ENCODE measurements around the gene ZMYM5. TPM values are rescaled to one million over a fixed set of nuclear protein-coding genes. Genes with fewer than 3 reads are reported as not detected.

ZMYM5 gene
- total RNA-seq, 1 experiment from 2014 or later: 12.6 TPM

GRCh38 chr13:19805765-19806164 is 57.7 kb downstream of the ZMYM5 start:
- Histone ChIP-seq H3T11ph (ENCODE audit: low read length) (no peak overlapping the region), H2BK20ac (ENCODE audit: low read depth, low read length, poor library complexity, severe bottlenecking) (no peak overlapping the region), H3K4me1 (ENCODE audit: insufficient read depth, low read length) (no peaks in the 10 kb centered on the region), H3K79me2 (ENCODE audit: insufficient read depth, low read length) (no peaks in the 10 kb centered on the region), H3K23ac (ENCODE audit: insufficient read length, low read depth, low read length) (no peak overlapping the region), H4K91ac (ENCODE audit: insufficient read length, low read depth, low read length) (no peak overlapping the region), H3K9me3 (ENCODE audit: control insufficient read depth, low read depth, low read length) (no peaks in the 10 kb centered on the region), H2AFZ (ENCODE audit: low read length) (no peak overlapping the region), H2BK12ac (ENCODE audit: insufficient read length, low read depth, low read length) (no peak overlapping the region), H3K18ac (ENCODE audit: insufficient read length, low read depth, low read length) (no peak overlapping the region), H4K5ac (ENCODE audit: insufficient read length, low read depth, low read length) (no peak overlapping the region), H2BK5ac (ENCODE audit: insufficient read length, low read length) (no peak overlapping the region), H3K56ac (ENCODE audit: insufficient read length, low read depth, low read length) (no peak overlapping the region), H3K4me2 (ENCODE audit: insufficient read depth, insufficient read length, low read length) (no peak overlapping the region), H4K8ac (replicated peaks; ENCODE audit: insufficient read length, low read depth, low read length) (no peak overlapping the region), H2BK15ac (ENCODE audit: low read depth, low read length) (no peak overlapping the region), H4K20me1 (ENCODE audit: control insufficient read depth, insufficient read depth, insufficient read length) (no peaks in the 10 kb centered on the region), H2BK120ac (ENCODE audit: low read depth, low read length, poor library complexity, severe bottlenecking) (no peak overlapping the region), H3K4ac (ENCODE audit: low read depth, low read length) (no peak overlapping the region), H3K27me3 (ENCODE audit: insufficient read depth, low read length) (no peaks in the 10 kb centered on the region), H3K27ac (ENCODE audit: insufficient read length, low read depth, low read length) (no peak overlapping the region), H3K23me2 (ENCODE audit: insufficient read length, low read depth, low read length, poor library complexity, severe bottlenecking) (no peaks in the 10 kb centered on the region), H3K9ac (ENCODE audit: extremely low read depth, insufficient read length, low read length) (no peak overlapping the region), H3K14ac (ENCODE audit: insufficient read depth, low read length) (no peak overlapping the region), H2AK5ac (ENCODE audit: insufficient read length, low read length) (no peak overlapping the region), H3K79me1 (ENCODE audit: insufficient read depth, low read depth, low read length, poor library complexity, severe bottlenecking) (no peaks in the 10 kb centered on the region)
- peak overlapping the region in 1 of 3 experiments; percentile 45; a peak in 1 of 7 replicates for H3K27ac Mint-ChIP-seq
- no CpG with 5 or more reads among the region's 4 CpGs for WGBS (ENCODE audit: extremely low coverage, insufficient read length, low lambda C conversion rate)
- H3K4me3 Mint-ChIP-seq: no peak overlapping the region
- TF ChIP-seq CTCF (conservative IDR thresholded peaks at IDR 0.05): no peak
- no peaks in the 10 kb centered on the region for H3K9me3 Mint-ChIP-seq
- DNase-seq: no peak
- no peaks in the 10 kb centered on the region for H3K4me1 Mint-ChIP-seq
- H3K36me3 Mint-ChIP-seq (ENCODE audit: insufficient read depth in 1 of 3, low read depth in 3 of 3): no peaks in the 10 kb centered on the region; a peak in 2 of 7 replicates
- H3K27me3 Mint-ChIP-seq (ENCODE audit: low read depth): no peaks in the 10 kb centered on the region

All from H9 (cell line).